ENCODE results near the gene PDP2.

GRCh38 chr16:66889622-66890021, 9.3 kb downstream of the PDP2 start:
- no peak for TF ChIP-seq FOXA1 (IDR thresholded peaks at IDR 0.05)
- no peak for TF ChIP-seq FOXK2 (IDR thresholded peaks at IDR 0.05)
- no peak for TF ChIP-seq TARDBP (IDR thresholded peaks at IDR 0.05)
- TF ChIP-seq BHLHE40 (IDR thresholded peaks at IDR 0.05; ENCODE audit: borderline replicate concordance): no peak
- TF ChIP-seq ELF4 (IDR thresholded peaks at IDR 0.05): no peak
- no peak for TF ChIP-seq SP1 (IDR thresholded peaks at IDR 0.05)
- TF ChIP-seq CTBP1 (IDR thresholded peaks at IDR 0.05; ENCODE audit: borderline replicate concordance): no peak
- TF ChIP-seq, protein P1, sequence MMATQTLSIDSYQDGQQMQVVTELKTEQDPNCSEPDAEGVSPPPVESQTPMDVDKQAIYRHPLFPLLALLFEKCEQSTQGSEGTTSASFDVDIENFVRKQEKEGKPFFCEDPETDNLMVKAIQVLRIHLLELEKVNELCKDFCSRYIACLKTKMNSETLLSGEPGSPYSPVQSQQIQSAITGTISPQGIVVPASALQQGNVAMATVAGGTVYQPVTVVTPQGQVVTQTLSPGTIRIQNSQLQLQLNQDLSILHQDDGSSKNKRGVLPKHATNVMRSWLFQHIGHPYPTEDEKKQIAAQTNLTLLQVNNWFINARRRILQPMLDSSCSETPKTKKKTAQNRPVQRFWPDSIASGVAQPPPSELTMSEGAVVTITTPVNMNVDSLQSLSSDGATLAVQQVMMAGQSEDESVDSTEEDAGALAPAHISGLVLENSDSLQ (IDR thresholded peaks at IDR 0.05): no peak
- no peak for TF ChIP-seq SUZ12 (IDR thresholded peaks at IDR 0.05)
- no peak for TF ChIP-seq L3MBTL2 (conservative IDR thresholded peaks at IDR 0.05)
- no peak for TF ChIP-seq LEF1 (IDR thresholded peaks at IDR 0.05; ENCODE audit: borderline replicate concordance)
- no peak for TF ChIP-seq FOXM1 (IDR thresholded peaks at IDR 0.05; ENCODE audit: borderline replicate concordance)
- no peak for TF ChIP-seq NFRKB (IDR thresholded peaks at IDR 0.05)
